ENCODE data around the gene CHST13.

The CHST13 gene

GRCh38 chr3:126553284-126554084, 29.5 kb downstream of the CHST13 start:
- DNase-seq (ENCODE audit: low read depth in 2 of 2) = no peak

GRCh38 chr3:126554560-126555525, 30.9 kb downstream of the CHST13 start:
- DNase-seq (ENCODE audit: low read depth in 2 of 2) = no peak

- DNase-seq (ENCODE audit: low read depth in 2 of 2) = no peak
Observed at GRCh38 chr3:126555795-126556636, 32.1 kb downstream of the CHST13 start.

DNA sequence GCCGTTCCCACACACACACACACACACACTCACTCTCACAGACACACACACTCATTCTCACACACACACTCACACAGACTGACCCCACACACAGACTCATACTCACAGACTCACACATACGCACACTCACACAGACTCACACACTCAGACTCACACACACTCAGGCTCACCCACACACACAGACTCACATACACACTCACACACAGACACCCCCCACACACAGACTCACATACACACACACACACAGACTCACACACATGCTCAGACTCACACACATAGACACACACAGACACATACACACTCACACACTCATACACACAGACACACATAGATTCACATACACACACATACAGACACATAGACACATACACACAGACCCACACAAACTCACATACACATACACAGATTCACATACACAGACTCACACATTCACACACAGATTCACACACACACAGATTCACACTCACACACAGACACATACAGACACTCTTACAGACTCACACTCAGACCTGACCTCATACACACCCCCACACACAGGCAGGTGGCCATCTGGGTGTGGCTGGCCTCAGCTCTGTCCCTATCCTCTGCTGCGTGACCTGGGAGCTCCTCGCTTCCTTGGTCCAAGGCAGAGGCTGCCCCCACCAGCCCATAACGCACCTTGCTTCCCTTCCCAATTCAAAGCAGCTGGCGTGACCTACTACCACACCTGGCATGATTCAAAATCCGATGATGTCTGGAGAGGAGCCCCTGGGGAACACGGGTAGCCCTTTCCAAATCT, 32.9 kb downstream of the CHST13 start:
- DNase-seq (ENCODE audit: low read depth in 2 of 2) = no peak

DNA sequence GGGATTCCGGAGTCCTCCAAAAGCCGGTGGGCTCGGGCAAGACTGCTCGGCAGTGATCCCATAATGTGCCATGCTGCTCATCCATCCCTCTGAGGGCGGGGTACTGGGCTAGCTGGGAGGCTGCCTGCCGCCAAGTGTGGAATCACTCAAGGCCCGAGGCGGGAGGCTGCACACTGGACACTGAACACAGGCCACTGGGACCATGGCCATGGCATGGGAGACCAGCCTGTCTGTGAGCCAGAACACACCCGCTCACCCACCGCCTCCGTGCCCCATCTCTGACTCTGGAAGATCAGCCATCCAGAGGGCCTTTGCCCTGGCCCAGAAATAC, 33.4 kb downstream of the CHST13 start:
- no peak for DNase-seq (ENCODE audit: low read depth in 2 of 2)

DNA sequence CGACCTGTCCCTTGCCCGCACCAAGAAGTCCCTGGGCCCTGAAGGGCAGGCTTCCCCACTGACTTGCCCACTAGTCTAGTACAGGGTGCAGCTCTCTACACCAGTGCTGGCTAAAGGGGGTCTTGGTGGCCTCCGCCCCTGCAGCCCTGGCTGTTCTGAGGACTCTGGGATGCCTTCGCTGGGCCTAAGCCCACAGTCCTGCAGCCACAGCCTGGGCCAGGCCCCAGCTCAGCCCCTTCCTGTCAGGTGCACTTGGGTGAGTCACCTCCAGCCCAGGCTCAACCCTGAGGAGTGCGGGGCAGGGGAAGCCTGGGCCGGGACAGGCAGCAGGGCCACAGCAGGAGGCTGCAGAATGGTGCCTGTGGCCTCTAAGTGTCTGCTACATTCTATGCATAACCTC, 33.8 kb downstream of the CHST13 start:
- no peak for DNase-seq (ENCODE audit: low read depth in 2 of 2)

DNA sequence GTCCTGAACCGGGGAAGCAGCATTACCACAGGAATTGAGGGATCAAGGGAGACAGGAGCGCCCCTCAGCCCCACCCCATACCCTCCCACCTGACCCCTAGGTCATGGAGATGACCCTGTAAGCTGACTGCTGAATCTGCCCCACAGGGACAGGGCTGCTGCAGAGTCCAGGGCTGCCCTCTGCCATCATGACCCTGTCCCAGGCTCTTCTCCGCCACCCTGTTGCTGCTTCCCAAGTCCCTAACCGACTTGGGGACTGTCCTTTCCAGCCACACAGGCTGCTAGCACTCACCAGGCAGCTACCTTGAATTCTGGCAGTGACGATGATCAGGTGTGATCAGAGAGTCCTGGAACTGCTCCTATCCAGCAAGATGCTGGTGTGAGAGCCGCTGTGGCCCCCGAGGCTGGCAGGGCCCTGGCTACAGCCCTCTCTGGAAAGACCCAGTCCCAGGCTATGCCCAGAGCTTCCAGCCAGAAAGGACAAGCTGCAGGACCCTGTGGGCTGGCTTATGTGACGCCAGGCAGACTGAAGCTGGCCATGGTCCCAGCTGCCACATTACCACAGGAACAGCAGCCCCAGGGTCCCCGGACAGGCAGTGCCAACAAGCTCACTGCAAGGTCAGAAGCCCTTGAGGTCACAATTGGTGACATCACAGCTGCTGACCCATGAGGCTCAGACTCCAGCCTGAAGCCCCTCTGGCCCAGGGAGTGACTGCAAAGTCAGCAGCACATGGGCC, 34.5 kb downstream of the CHST13 start, which contains the start of gene C3orf22:
Gene C3orf22 (minus strand): TSS at position 597 of the 736 bp plus-strand sequence. CDS start 5,542 bp downstream, outside the sequence.
- no peak for DNase-seq (ENCODE audit: low read depth in 2 of 2)

- no peak for DNase-seq (ENCODE audit: low read depth in 2 of 2)
Observed at GRCh38 chr3:126562737-126563276, 38.9 kb downstream of the CHST13 start.

- no peak for DNase-seq (ENCODE audit: low read depth in 2 of 2)
Observed at GRCh38 chr3:126567696-126568438, 43.9 kb downstream of the CHST13 start.

- no peak for DNase-seq (ENCODE audit: low read depth in 2 of 2)
Observed at GRCh38 chr3:126568776-126569342, 44.9 kb downstream of the CHST13 start.

DNA sequence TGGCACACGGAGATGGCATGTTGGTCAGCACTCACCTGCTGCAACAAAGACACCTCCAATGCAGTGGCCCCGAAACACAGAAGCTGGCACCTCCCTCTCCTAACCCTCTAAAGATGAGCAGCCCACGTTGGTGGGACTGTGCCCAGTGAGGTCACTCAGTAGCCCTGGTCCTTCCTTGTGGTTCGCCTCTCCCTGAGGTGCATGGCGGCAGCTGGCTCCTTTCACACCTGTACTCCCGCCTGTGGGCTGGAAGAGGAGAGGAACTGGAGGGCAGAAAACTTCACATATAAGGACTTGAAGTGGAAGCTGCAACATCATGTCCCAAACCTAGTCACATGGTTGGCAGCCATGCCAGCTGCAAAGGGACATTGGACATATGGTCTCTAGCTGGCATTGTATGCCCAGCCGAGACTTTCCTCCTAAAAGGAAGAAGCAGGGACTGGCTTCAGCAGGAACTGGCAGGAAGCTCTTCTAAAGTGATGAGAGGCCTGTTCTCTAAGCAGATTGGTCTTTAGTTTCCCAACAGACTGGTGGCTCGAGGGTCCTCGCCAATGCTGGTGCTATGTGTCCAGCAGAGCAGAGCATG, 45.5 kb downstream of the CHST13 start:
- no peak for DNase-seq (ENCODE audit: low read depth in 2 of 2)

DNA sequence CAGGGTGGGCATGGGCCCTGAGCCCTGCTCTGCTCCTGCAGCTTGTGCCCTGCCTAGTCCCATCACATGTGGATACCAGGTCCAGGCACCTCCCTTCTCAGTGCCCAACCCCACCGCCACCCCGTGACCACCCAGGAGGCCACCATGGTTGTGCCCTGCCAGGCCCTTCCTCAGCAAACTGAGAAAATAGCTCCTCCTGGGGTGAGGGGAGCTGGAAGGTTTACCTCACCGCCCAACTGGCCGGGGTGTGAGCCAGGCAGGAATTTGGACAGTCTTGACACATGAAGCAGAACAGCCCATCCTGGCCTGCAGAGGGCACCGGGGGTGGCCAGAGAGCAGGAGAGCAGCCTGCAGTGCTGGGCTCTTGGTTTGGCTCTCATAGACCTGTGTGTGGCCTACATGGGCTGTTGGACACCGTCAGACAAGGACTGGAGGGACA, 46.2 kb downstream of the CHST13 start:
- no peak for DNase-seq (ENCODE audit: low read depth in 2 of 2)

DNA sequence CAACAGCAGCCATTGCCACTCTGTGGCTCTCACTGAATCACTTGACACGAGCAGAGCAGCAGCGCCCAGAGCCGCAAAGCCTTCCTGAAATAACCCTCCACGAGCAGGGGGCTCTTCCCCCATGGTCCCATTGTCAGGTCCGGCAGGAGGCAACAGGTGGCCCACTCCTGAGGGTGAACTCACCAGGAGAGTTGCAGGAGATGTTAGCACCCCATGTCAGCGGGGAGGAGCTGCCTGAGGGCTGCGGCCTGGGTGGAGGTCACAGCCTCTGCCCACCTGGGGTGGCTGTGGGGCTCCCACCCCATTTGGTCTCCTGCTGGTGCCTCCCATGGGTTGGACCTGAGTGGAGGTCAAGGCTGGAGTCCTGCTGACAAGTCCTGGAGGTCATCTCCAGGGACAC, 47.1 kb downstream of the CHST13 start:
- no peak for DNase-seq (ENCODE audit: low read depth in 2 of 2)

- DNase-seq (ENCODE audit: low read depth in 2 of 2) = no peak
Observed at GRCh38 chr3:126573492-126574117, 49.6 kb downstream of the CHST13 start.

DNA sequence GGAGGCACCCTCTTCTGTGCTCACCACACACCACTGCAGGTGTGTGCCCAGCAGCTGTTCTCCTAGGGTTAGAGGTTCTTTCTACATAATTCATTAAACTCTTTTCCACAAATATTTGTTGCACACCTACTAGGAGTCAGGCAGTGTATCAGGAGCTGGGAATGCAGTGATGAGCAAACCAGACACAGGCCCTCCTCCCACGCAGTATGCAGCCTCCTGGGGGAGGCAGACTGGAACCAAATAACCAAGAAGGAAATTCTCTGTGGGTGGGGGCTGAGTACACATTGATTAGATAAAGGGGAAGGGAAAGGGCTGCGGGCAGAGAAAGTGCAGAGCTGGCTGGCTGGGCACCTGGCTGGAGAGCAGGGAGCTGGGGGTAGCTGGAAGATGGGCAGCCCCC, 53.3 kb downstream of the CHST13 start:
- no peak for DNase-seq (ENCODE audit: low read depth in 2 of 2)

GRCh38 chr3:126578702-126579101, 54.7 kb downstream of the CHST13 start:
- no peak for DNase-seq (ENCODE audit: low read depth in 2 of 2)

DNA sequence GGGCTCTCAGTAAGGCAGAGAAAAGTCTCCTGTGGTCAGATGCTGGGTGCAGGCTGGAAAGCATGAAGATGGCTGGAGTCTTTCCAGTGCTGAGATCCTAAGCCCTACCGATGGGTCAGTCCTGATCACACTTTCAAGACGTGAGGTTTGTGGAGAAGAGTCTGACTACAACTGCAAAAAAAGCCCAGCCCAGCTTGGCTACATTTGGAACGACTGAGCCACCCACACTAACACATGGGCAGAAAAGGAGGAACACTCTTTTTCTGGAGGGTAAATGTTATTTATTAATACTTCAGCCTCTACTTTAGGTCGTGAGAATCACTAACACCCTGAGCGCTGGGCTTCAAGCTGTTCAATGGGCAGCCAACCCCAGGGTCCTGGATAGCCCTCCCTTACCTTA, 56.8 kb downstream of the CHST13 start:
- DNase-seq (ENCODE audit: low read depth in 2 of 2) = no peak

GRCh38 chr3:126581569-126581968, 57.6 kb downstream of the CHST13 start:
- no peak for DNase-seq (ENCODE audit: low read depth in 2 of 2)

Measured in stimulated activated CD4-positive, alpha-beta T cell treated with anti-CD3 and anti-CD28 coated beads, Interleukin-12 subunit alpha, Interleukin-12 subunit beta, amount 100 ng/mL, for 24 hours (primary cell).